HL-60 (cell line): ENCODE results near the gene STUM.

Experiments used
- CTCF ChIP-seq: IDR thresholded peaks from one replicate; pipeline ENCODE4 v1.5.1; 2011; ENCODE audit warnings: low read length, control low read depth, inconsistent platforms; ENCODE audit not compliant: insufficient read depth
- POLR2AphosphoS5 ChIP-seq: IDR thresholded peaks from 2 replicates; pipeline ENCODE4 v1.6.1; 2012; ENCODE audit warnings: low read depth

- TF ChIP-seq CTCF (no peak), POLR2AphosphoS5 (no peak)
Measured at GRCh38 chr1:226604560-226605317, 56.2 kb downstream of the STUM start.
